Colonic mucosa (tissue), 4 donors: ENCODE data around the gene ST3GAL6. TPM values are rescaled to one million over a fixed set of nuclear protein-coding genes. Genes with fewer than 3 reads are reported as not detected.
"Not testable (repeated sequence)": the region's sequence is repeated elsewhere in the genome, so short reads cannot be mapped to it uniquely, and the experiment has no call there.

Experiments
- DNase-seq: peaks from one replicate; pipeline ENCODE4 v3.0.0-alpha.2; 2020
- H3K27ac ChIP-seq: fragments of 200-600 bp; one replicate; pipeline ENCODE4 v1.8.0; 2021
- H3K27me3 ChIP-seq: fragments of 200-600 bp; one replicate; pipeline ENCODE4 v1.8.0; 2021
- H3K36me3 ChIP-seq: fragments of 200-600 bp; one replicate; pipeline ENCODE4 v1.8.0; 2021
- H3K4me1 ChIP-seq: fragments of 200-600 bp; one replicate; pipeline ENCODE4 v1.8.0; 2021; ENCODE audit warnings: mild to moderate bottlenecking
- H3K4me3 ChIP-seq: fragments of 200-600 bp; one replicate; pipeline ENCODE4 v1.8.0; 2021
- H3K9ac ChIP-seq, 2 donors: one replicate each; pipeline ENCODE4 v1.7.0; 2013; ENCODE audit warnings: control low read depth in 2 of 2, low read depth in 2 of 2, low read length in 2 of 2
- H3K9me3 ChIP-seq: fragments of 200-600 bp; one replicate; pipeline ENCODE4 v1.8.0; 2021
- intact Hi-C: fragments of 100-400 bp; cut with DNase I; formaldehyde crosslinking; loops from one replicate; pipeline ENCODE4 v1.14.1; 2022
- total RNA-seq, 2 donors: library from RNA; stranded (reverse); fragmentation: NEBNext Ultra II Directional in 1 of 2; extraction: Animal tissue kit (Norgen Biotek cat#: 25700) in 1 of 2; gene quantifications; one replicate each; pipeline ENCODE4 v1.2.1, GENCODE V29; 2021
- TF ChIP-seq, protein P1 (sequence below): fragments of 200-600 bp; IDR thresholded peaks from one replicate; pipeline ENCODE4 v1.8.0; 2022; ENCODE audit warnings: antibody characterized with exemption, mild to moderate bottlenecking
- donor health status: healthy.
- donor health status: DM: no; HTN: no; CAD: no.
- donor health status: DM: no; HTN: no; CAD: no.

The ST3GAL6 gene
- total RNA-seq, 2 donors from 2014 or later, result 2.3 to 2.5 TPM

DNA sequence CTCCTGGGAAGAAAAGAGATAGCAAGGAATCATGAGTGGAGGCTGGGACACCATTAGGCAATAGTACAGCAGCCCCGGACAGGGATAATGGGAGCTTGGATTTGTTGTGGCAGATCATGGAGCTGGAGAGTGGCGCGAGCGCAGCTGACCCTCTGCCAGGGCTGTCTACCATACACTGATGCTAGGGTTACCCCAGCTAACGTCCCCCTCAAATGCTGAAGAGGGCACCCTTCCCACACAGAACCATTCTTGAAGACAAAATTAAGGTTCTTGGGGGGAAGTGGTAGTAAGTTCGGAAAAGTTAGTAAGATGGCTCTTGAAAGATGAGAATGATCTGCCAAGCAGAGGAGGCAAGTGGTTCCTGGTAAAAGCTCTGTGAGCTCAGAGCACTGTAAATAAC, 61.1 kb downstream of the ST3GAL6 start:
- no peaks in the 10 kb centered on the region for H3K27me3 ChIP-seq
- no peak overlapping the region for H3K27ac ChIP-seq
- H3K9me3 ChIP-seq, result no peaks in the 10 kb centered on the region
- no peak overlapping the region for H3K4me3 ChIP-seq
- H3K36me3 ChIP-seq, result no peaks in the 10 kb centered on the region
- intact Hi-C loops, result no loop called here
- DNase-seq, result no peak
- no peak overlapping the region for H3K9ac ChIP-seq
- no peaks in the 10 kb centered on the region for H3K4me1 ChIP-seq
- TF ChIP-seq, protein P1, sequence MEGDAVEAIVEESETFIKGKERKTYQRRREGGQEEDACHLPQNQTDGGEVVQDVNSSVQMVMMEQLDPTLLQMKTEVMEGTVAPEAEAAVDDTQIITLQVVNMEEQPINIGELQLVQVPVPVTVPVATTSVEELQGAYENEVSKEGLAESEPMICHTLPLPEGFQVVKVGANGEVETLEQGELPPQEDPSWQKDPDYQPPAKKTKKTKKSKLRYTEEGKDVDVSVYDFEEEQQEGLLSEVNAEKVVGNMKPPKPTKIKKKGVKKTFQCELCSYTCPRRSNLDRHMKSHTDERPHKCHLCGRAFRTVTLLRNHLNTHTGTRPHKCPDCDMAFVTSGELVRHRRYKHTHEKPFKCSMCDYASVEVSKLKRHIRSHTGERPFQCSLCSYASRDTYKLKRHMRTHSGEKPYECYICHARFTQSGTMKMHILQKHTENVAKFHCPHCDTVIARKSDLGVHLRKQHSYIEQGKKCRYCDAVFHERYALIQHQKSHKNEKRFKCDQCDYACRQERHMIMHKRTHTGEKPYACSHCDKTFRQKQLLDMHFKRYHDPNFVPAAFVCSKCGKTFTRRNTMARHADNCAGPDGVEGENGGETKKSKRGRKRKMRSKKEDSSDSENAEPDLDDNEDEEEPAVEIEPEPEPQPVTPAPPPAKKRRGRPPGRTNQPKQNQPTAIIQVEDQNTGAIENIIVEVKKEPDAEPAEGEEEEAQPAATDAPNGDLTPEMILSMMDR, result no peak

DNA sequence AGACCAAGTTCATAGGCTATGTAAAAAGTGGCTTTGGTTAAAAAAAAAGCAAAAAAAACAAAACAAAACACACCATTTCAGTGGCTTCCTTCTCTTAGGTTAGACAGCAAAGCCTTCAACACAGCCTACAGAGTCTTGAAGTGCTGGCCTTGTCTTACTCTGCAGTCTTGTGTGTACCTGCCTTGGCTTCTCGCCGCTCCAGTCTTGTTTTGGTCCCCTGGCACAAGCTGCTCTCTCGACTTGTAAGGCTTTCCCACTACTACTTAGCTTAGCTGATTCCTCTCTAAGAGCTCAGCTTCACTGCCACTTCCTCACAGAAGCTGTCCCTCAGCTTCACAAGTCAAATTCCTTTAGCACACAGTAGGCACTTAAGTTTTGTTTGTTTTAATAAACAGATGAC, 63.0 kb downstream of the ST3GAL6 start:
- Histone ChIP-seq H3K27me3 (no peaks in the 10 kb centered on the region), H3K4me1 (no peaks in the 10 kb centered on the region), H3K4me3 (no peak overlapping the region), H3K27ac (no peak overlapping the region), H3K9ac (no peak overlapping the region), H3K9me3 (no peaks in the 10 kb centered on the region), H3K36me3 (no peaks in the 10 kb centered on the region)
- TF ChIP-seq, protein P1, result no peak
- intact Hi-C loops, result no loop called here
- DNase-seq, result no peak

DNA sequence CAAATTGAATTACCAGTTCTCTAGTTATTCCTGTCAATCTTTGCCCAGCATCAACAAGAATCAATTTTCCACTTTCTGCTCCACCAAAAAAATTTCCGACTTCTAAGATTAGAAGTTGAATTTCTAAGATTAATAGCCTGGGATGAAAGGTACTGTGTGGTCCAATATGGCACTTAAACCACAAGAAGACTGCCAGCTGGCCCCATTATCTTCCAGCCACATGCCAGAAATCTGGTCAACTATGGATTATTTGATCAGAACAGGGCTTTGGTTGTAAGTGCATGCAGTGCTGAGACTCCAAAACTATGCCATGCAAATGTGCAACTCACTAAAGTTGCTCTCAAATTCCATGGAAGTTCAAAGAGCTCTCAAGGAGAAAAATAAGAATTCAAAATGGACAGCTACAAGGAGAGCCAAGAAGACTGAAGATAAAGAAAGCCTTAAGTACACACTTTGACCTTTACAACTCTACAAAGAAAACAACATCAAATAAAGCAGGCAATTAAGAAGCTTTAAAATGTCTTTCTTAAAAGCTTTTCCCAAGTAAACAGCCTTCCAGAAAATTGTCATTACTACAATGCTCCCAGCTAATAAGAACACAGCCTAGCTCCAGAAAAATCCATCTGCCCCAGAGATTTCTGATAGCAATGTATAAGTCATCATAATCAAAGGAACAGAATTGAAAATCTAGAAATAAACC, 64.2 kb downstream of the ST3GAL6 start:
- TF ChIP-seq, protein P1, result no peak
- Histone ChIP-seq H3K36me3 (no peaks in the 10 kb centered on the region), H3K27me3 (no peaks in the 10 kb centered on the region), H3K9me3 (no peaks in the 10 kb centered on the region), H3K4me1 (no peaks in the 10 kb centered on the region), H3K9ac (no peak overlapping the region), H3K27ac (no peak overlapping the region), H3K4me3 (no peak overlapping the region)
- intact Hi-C loops, result no loop called here
- no peak for DNase-seq

DNA sequence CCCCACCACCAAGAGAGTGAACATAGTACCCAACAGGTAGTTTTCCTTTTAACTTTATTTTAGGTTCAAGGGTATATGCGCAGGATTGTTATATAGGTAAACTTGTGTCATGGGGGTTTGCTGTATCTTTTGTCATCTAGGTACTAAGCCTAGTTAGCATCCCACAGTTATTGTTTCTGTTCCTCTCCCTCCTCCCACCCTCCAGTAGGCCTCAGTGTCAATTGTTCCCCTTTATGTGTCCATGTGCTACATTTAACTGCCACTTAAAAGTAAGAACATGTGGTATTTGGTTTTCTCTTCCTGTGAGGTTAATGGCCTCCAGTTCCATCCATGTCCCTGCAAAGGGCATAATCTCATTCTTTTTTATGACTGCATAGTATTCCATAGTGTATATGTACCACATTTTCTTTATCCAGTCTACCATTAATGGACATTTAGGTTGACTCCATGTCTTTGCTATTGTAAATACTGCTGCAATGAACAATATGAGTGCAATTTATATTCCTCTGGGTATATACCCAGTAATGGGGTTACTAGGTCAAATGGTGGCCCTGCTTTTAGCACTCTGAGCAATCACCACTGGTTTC, 66.2 kb downstream of the ST3GAL6 start:
- H3K9me3 ChIP-seq, result no peaks in the 10 kb centered on the region
- intact Hi-C loops, result no loop called here
- no peak for DNase-seq
- H3K4me1 ChIP-seq, result no peaks in the 10 kb centered on the region
- no peaks in the 10 kb centered on the region for H3K36me3 ChIP-seq
- H3K4me3 ChIP-seq, result no peak overlapping the region
- no peak overlapping the region for H3K9ac ChIP-seq
- no peak overlapping the region for H3K27ac ChIP-seq
- TF ChIP-seq, protein P1, result no peak
- no peaks in the 10 kb centered on the region for H3K27me3 ChIP-seq

DNA sequence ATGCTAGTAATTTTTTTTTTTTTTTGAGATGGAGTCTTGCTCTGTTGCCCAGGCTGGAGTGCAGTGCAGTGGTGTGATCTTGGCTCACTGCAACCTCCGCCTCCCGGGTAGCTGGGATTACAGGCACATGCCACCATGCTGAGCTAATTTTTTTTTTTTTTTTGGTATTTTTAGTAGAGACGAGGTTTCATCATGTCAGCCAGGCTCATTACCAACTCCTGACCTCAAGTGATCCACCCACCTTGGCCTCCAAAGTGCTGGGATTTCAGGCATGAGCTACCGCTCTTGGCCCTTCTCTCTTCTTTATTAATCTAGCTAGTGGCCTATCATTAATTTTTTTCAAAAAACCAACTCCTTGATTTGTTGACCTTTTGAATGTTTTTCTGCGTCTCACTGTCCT, 67.9 kb downstream of the ST3GAL6 start:
- not testable (repeated sequence) for H3K9me3 ChIP-seq, H3K4me1 ChIP-seq

DNA sequence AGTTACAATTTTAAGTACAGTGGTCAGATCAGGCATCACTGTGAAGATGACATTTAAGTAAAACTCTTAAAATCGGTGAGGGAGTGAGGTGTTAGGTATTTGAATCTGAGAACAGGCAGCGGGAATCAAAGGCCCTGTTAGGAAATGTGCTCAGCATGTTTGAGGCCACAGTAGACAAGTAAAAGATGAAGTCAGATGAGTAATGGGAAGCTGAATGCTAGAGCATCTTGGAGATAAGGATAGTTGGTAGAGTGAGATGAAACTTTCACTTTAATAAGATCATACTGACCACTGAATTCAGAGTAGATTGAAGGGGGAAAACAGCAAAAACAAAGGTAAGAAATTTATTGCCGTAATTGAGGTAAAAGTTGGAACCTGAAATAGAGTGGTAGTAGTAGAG, 76.7 kb downstream of the ST3GAL6 start:
- DNase-seq, result no peak
- TF ChIP-seq, protein P1, result no peak
- no peaks in the 10 kb centered on the region for H3K4me1 ChIP-seq
- intact Hi-C loops, result no loop called here
- no peaks in the 10 kb centered on the region for H3K9me3 ChIP-seq
- no peak overlapping the region for H3K9ac ChIP-seq
- no peaks in the 10 kb centered on the region for H3K27me3 ChIP-seq
- no peaks in the 10 kb centered on the region for H3K36me3 ChIP-seq
- H3K27ac ChIP-seq, result no peak overlapping the region
- no peak overlapping the region for H3K4me3 ChIP-seq

More for the DNA sequence above, 67.9 kb downstream of the ST3GAL6 start:
- H3K27ac ChIP-seq, H3K27me3 ChIP-seq, H3K9ac ChIP-seq, H3K4me3 ChIP-seq, DNase-seq, H3K36me3 ChIP-seq, intact Hi-C loops: not testable (repeated sequence)
